ENCODE measurements around the gene FARS2.

FARS2 gene

DNA sequence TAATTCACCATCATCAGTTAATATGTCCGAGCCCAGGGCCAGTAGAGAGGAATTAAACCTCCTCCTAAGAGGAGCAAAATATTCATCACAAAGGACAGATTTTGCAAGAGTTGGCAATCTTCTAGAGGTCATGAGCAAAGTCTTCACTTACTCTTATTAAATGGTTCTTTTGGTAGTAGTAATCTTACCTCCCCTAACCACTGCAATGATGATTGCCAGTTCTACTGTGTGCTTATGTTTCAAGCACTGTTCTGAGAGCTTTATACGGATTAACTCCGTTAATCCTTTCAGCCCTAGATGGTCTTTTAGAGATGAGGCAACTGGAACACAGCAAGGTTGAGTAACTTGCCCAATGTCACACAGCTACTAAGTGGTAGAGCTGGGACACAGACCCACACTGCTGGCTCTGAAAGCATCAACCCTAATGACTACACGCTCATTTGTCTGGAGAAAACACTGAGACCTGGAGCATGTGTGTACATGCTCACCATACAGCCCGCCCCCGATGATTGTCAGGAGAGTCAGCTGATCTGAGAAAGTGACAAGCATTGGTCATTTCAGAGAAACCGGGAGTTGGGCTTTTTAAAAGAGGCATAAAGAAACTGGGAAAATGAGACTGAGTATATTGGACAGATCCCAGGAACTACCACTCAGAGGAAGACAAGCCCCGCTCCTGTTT, 469.4 kb downstream of the FARS2 start:
- TF ChIP-seq, protein P1, sequence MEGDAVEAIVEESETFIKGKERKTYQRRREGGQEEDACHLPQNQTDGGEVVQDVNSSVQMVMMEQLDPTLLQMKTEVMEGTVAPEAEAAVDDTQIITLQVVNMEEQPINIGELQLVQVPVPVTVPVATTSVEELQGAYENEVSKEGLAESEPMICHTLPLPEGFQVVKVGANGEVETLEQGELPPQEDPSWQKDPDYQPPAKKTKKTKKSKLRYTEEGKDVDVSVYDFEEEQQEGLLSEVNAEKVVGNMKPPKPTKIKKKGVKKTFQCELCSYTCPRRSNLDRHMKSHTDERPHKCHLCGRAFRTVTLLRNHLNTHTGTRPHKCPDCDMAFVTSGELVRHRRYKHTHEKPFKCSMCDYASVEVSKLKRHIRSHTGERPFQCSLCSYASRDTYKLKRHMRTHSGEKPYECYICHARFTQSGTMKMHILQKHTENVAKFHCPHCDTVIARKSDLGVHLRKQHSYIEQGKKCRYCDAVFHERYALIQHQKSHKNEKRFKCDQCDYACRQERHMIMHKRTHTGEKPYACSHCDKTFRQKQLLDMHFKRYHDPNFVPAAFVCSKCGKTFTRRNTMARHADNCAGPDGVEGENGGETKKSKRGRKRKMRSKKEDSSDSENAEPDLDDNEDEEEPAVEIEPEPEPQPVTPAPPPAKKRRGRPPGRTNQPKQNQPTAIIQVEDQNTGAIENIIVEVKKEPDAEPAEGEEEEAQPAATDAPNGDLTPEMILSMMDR (conservative IDR thresholded peaks at IDR 0.05; ENCODE audit: low read depth, low read length) = no peak
- no peak for DNase-seq (ENCODE audit: low read depth)
- H3K4me3 ChIP-seq (ENCODE audit: low read depth, low read length) = no peak overlapping the region

DNA sequence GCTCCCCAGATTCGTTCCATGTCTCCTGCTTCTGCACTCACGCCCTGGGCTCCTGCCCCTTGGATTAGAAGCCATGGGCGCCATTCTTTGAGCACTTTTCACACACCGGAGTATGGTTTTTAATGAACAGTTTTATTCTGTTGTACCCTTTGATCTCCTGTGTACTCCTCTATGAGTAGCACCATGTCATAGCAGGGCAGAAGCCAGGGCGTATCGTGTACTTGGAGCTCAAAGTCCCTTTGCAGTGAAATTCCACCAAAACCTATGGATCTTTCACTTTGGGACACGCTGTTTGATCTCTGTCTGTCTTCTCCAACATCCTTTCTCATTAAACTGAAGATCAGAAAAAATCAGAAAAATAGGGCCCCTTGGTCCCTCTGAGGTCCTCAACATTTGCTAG, 470.1 kb downstream of the FARS2 start:
- no peak overlapping the region for H3K4me3 ChIP-seq (ENCODE audit: low read depth, low read length)
- DNase-seq (ENCODE audit: low read depth) = no peak
- TF ChIP-seq, protein P1 (conservative IDR thresholded peaks at IDR 0.05; ENCODE audit: low read depth, low read length) = no peak

DNA sequence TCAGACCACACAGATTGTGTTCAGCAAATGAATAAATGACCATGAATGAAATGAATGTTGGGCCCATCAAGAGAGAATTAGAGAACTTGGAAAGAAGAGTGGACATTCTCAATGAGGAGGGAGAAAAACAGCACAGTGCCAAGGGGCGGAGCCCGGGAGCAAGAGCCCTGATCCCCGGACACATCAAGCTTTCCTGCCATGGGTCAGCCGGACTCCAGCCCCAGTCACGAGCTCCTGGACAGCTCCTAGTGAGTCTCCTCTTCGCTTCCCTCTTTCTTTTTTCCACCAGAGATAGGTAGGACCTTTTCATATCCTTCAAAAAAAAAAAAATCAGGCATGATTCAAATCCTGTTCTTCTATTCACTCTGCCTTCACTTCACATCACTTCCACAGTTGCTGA, 471.2 kb downstream of the FARS2 start:
- no peak for DNase-seq (ENCODE audit: low read depth)
- no peak overlapping the region for H3K4me3 ChIP-seq (ENCODE audit: low read depth, low read length)
- TF ChIP-seq, protein P1 (conservative IDR thresholded peaks at IDR 0.05; ENCODE audit: low read depth, low read length) = no peak

DNA sequence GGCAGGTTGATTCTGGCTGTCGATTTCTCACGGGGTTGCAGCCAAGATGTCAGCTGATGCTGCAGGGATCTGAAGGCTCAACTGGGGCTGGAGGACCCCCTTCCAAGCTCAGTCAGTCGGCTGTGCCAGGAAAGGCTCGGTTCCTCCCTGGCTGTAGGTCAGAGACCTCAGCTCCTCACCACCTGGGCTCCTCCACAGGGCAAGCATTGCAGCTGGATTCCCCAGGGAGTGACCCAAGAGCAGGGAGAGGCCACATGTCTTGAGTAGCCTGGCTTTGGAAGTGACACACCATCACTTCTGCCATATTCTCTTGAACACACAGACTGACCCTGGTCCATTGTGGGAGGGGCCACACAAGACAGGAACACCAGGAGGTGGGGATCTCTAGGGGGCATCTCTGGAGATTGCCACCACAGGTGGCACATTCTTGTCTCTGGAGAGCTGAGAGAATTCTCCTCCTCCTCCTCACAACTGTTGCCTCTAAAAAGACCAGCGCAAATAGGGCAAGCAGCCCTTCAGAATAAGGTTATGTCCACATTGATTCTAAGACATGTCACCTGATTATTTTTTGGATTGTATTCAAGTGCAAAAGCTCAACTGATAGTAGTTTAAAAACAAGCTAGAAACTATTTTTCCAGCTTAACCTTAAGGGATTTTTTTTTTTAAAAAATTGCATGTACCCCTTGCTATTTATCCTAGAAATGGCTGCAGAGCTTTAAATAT, 474.9 kb downstream of the FARS2 start:
- no peak overlapping the region for H3K4me3 ChIP-seq (ENCODE audit: low read depth, low read length)
- no peak for DNase-seq (ENCODE audit: low read depth)
- TF ChIP-seq, protein P1 (conservative IDR thresholded peaks at IDR 0.05; ENCODE audit: low read depth, low read length) = no peak

DNA sequence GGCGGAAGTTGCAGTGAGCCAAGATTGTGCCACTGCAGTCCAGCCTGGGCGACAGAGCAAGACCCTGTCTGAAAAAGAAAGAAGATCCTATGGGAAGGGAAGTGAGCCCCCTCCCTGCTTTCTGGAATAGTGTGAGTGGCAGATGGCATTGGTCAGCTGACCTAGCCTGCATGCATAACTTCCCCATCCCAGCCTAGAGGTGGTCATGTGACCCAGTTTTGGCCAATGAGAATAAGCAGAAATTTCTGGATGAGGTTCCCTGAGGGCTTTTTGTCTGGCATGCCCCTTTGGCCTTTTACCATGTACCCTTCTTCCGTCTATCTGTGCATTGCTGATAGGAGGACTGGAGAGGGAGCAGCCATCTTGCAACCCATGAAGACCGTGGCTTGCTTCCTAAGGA, 476.1 kb downstream of the FARS2 start:
- H3K4me3 ChIP-seq (ENCODE audit: low read depth, low read length) = no peak overlapping the region
- TF ChIP-seq, protein P1 (conservative IDR thresholded peaks at IDR 0.05; ENCODE audit: low read depth, low read length) = no peak
- no peak for DNase-seq (ENCODE audit: low read depth)

DNA sequence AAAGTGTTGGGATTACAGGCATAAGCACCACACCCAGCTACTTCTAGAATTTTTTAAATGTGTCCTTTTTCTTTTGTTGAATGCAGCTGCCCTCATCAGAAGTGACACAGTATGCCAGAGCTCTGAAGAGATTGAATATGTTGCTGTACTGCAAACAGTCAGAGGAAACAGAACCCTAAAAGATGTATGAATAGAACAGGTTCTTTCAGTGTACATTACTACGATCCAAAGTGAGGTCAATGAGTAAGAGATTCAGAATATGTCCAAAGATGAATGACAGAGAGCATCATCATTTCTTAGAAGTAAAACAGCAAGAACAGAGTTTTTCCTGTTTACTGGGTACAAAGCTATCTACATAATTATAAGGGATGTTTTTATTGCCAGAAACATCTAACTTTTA, 476.9 kb downstream of the FARS2 start:
- no peak for DNase-seq (ENCODE audit: low read depth)
- no peak overlapping the region for H3K4me3 ChIP-seq (ENCODE audit: low read depth, low read length)
- TF ChIP-seq, protein P1 (conservative IDR thresholded peaks at IDR 0.05; ENCODE audit: low read depth, low read length) = no peak

DNA sequence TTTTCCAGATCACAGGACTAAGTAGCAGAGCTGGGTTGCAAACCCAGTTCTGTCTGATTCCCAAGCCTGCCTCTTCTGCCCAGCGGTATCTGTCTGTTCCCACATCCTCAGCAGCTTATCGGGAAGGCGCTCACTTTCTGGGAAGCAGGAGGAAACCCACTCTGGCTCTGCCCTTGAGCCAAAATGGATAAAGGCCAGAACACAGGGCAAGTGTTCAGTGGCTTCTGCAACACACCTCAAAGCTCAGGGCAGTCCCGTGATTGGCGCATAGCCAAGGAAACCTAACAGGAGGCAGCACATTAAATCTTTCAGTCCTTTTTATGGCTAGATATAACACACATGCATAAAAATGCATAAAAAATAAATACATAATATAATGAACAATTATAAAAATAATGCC, 483.2 kb downstream of the FARS2 start:
- no peak for DNase-seq (ENCODE audit: low read depth)
- TF ChIP-seq, protein P1 (conservative IDR thresholded peaks at IDR 0.05; ENCODE audit: low read depth, low read length) = no peak
- no peak overlapping the region for H3K4me3 ChIP-seq (ENCODE audit: low read depth, low read length)
